ENCODE measurements around the gene SYPL1. TPM values are rescaled to one million over a fixed set of nuclear protein-coding genes. Genes with fewer than 3 reads are reported as not detected.
A peak's percentile ranks its signal among the peaks of the same experiment; 100 is the strongest.

Gene SYPL1
- total RNA-seq, 3 donors from 2014 or later = 96.2 to 116 (median 98.3) TPM

DNA sequence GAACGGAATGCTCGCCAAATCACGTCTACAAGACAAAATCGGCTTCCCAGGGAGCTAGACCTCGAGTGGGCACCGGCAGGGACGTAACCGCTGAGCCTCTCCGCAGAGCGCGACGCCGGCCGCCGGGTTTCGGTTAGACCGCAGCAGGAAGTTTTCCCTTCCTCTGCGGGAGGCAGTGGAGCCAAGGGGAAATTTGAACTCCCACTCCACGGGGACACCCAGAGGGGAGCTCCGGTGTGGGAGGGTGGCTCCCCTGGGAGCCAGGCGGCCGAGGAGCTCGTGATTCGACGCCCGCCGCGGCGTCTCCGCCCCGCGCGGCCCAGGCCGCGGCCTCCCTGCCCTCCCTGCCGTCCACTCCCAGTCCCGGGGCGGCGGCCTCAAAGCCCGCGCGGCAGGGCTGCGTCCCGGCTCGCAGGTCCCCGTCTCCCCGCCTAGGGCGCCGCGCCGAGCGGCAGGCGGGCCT is 426 bp downstream of the SYPL1 start:
- Histone ChIP-seq H3K36me3 (no peaks in the 10 kb centered on the region), H3K4me3 (peak overlapping the region; percentile 65 to 92 (median 83)), H3K4me1 (peaks cover 0 to 8% of the 10 kb centered on the region in 2 donors), H3K9me3 (no peaks in the 10 kb centered on the region), H3K27me3 (no peaks in the 10 kb centered on the region), H3K27ac (peak overlapping the region; percentile 99)
- DNase-seq (ENCODE audit: low spot score in 2 of 2) = peak in 1 of 2 donors; percentile 61
- peak in 1 of 3 donors; percentile 19 for TF ChIP-seq POLR2AphosphoS5 (IDR thresholded peaks at IDR 0.05)
- TF ChIP-seq POLR2A (IDR thresholded peaks at IDR 0.05) = no peak
- TF ChIP-seq, protein P1, sequence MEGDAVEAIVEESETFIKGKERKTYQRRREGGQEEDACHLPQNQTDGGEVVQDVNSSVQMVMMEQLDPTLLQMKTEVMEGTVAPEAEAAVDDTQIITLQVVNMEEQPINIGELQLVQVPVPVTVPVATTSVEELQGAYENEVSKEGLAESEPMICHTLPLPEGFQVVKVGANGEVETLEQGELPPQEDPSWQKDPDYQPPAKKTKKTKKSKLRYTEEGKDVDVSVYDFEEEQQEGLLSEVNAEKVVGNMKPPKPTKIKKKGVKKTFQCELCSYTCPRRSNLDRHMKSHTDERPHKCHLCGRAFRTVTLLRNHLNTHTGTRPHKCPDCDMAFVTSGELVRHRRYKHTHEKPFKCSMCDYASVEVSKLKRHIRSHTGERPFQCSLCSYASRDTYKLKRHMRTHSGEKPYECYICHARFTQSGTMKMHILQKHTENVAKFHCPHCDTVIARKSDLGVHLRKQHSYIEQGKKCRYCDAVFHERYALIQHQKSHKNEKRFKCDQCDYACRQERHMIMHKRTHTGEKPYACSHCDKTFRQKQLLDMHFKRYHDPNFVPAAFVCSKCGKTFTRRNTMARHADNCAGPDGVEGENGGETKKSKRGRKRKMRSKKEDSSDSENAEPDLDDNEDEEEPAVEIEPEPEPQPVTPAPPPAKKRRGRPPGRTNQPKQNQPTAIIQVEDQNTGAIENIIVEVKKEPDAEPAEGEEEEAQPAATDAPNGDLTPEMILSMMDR (IDR thresholded peaks at IDR 0.05) = no peak
- intact Hi-C loops (cut with DNase I; ENCODE audit: low total_unique reads) = loop anchor here (2.0 kb wide), 1 partner anchor 43 kb away; no protein-coding TSS in a partner anchor

DNA sequence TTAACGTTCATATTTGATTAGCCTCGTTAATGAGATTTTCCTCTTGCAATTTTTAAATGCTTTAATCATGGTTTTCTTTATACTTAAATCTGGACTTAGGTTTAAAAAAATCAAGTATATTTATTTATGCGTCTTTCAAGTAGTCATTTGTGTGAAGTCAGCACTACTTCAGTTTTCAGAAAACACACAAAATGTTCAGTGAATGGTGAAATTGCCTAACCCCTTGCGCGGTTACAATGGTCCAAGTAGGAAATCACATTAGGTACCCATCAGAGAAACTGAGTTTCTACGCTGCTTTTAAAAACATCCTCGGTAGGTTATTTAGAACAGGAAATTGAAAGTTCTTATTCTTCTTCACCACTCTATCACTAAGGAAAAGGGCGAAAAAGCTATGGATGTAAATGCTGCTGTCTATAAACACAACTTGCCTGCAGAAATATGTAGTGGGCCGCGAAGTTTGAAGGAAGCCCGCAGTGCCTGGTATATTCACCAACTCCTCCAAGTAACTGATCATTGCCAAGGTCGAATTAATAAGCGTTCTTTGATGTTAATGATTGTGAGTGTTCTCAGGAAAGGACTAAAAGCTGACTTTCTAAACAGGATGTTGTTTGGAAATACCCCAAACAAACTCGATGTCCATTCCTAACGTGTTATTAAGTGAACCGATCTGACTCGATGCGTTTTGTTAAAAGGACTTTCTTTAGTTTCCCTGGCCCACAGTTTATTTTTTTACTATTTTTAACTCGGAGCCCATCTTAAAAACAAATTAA is 1.0 kb downstream of the SYPL1 start:
- no peaks in the 10 kb centered on the region for H3K36me3 ChIP-seq
- no peaks in the 10 kb centered on the region for H3K27me3 ChIP-seq
- H3K4me1 ChIP-seq = peaks cover 0 to 8% of the 10 kb centered on the region in 2 donors
- TF ChIP-seq POLR2AphosphoS5 (IDR thresholded peaks at IDR 0.05) (no peak), POLR2A (IDR thresholded peaks at IDR 0.05) (no peak)
- TF ChIP-seq, protein P1 (IDR thresholded peaks at IDR 0.05) = no peak
- H3K9me3 ChIP-seq = no peaks in the 10 kb centered on the region
- H3K4me3 ChIP-seq = peak overlapping the region; percentile 65 to 92 (median 83)
- H3K27ac ChIP-seq = peak overlapping the region; percentile 99
- intact Hi-C loops (cut with DNase I; ENCODE audit: low total_unique reads) = no loop called here
- no peak for DNase-seq (ENCODE audit: low spot score in 2 of 2)

DNA sequence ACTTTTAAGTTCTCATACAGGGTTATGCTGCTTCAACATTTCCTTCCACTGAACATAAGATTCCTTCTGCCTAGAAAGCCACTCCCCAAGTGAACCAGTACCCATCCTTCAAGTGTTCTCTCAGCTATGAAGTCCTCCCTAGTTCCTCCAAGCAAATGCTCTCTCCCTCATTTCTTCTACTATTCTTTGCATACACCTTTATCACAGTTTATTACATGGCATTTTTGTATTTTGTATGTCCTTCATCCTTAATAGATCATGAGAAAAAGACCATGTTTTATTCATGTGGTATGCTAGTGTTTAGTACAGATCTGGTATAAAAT is 1.9 kb downstream of the SYPL1 start:
- H3K27ac ChIP-seq = no peak overlapping the region
- H3K27me3 ChIP-seq = no peaks in the 10 kb centered on the region
- intact Hi-C loops (cut with DNase I; ENCODE audit: low total_unique reads) = no loop called here
- H3K36me3 ChIP-seq = no peaks in the 10 kb centered on the region
- TF ChIP-seq, protein P1 (IDR thresholded peaks at IDR 0.05) = no peak
- no peak for TF ChIP-seq POLR2AphosphoS5 (IDR thresholded peaks at IDR 0.05)
- TF ChIP-seq POLR2A (IDR thresholded peaks at IDR 0.05) = no peak
- H3K4me1 ChIP-seq = peaks cover 0 to 8% of the 10 kb centered on the region in 2 donors
- H3K9me3 ChIP-seq = no peaks in the 10 kb centered on the region
- DNase-seq (ENCODE audit: low spot score in 2 of 2) = no peak
- peak overlapping the region in 1 of 3 donors; percentile 92 for H3K4me3 ChIP-seq

DNA sequence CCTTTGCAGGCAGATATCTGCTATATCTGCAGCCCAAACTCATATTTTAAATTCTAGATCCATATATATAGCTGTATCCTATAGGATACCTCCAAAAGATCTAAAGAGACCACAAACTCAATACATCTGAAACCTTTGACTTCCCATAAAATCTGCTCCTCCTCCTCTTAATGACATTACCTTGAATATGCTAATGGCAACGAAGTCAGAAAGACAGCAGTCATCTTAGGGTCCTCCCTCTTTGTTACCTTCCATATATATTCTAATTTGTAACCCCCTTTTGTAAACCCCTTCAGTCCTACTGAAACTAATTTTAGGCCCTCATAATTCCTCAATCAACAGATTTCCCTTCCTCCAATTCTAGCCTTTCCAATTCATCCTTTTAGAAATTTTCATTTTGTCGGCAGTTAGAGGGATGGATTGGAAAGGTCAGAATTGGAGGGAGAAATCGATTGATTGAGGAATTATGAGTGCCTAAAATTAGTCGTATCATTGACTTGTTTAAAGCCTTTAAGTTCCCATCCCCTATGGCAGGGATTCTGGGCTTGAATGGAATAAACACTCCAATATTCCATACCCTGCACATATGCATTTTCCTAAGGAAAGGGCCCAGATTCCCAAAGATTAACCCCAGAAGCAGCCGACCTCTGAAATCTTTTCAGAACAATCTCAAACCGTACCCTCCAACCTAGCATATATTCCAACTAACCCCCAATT is 2.4 kb downstream of the SYPL1 start:
- DNase-seq (ENCODE audit: low spot score in 2 of 2) = no peak
- intact Hi-C loops (cut with DNase I; ENCODE audit: low total_unique reads) = no loop called here
- no peaks in the 10 kb centered on the region for H3K9me3 ChIP-seq
- TF ChIP-seq POLR2AphosphoS5 (IDR thresholded peaks at IDR 0.05) = no peak
- TF ChIP-seq, protein P1 (IDR thresholded peaks at IDR 0.05) = no peak
- TF ChIP-seq POLR2A (IDR thresholded peaks at IDR 0.05) = no peak
- peaks cover 0 to 8% of the 10 kb centered on the region in 2 donors for H3K4me1 ChIP-seq
- H3K4me3 ChIP-seq = peak overlapping the region in 1 of 3 donors; percentile 92
- no peaks in the 10 kb centered on the region for H3K27me3 ChIP-seq
- no peak overlapping the region for H3K27ac ChIP-seq
- H3K36me3 ChIP-seq = no peaks in the 10 kb centered on the region

DNA sequence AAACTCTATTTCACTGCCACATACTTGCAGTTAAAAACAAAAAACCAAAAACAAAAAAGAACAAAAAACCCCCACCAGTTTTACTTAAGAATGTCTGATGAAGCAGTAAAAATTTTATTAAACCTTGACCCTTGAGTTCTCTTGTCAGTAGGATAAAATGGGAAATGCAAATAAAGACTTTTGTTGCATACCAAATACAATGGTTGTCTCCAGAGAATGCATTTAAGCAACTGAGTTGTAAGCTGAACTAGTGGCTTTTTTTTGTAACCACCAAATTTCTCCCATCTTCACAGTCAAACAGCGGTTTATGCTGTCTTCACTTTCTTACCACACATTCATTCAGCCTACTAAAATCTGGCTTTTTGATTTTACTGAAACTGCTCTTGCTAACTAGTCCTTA is 3.1 kb downstream of the SYPL1 start:
- no peaks in the 10 kb centered on the region for H3K36me3 ChIP-seq
- intact Hi-C loops (cut with DNase I; ENCODE audit: low total_unique reads) = no loop called here
- H3K9me3 ChIP-seq = no peaks in the 10 kb centered on the region
- H3K27ac ChIP-seq = no peak overlapping the region
- TF ChIP-seq, protein P1 (IDR thresholded peaks at IDR 0.05) = no peak
- TF ChIP-seq POLR2A (IDR thresholded peaks at IDR 0.05) = no peak
- no peak for TF ChIP-seq POLR2AphosphoS5 (IDR thresholded peaks at IDR 0.05)
- no peak for DNase-seq (ENCODE audit: low spot score in 2 of 2)
- H3K4me3 ChIP-seq = peak overlapping the region in 1 of 3 donors; percentile 9
- H3K27me3 ChIP-seq = no peaks in the 10 kb centered on the region
- peaks cover 0 to 8% of the 10 kb centered on the region in 2 donors for H3K4me1 ChIP-seq
